ENCODE results near the gene PHLDB2. TPM values are rescaled to one million over a fixed set of nuclear protein-coding genes. Genes with fewer than 3 reads are reported as not detected.

PHLDB2 gene
- total RNA-seq, 1 donor from 2014 or later: 13.6 TPM

DNA sequence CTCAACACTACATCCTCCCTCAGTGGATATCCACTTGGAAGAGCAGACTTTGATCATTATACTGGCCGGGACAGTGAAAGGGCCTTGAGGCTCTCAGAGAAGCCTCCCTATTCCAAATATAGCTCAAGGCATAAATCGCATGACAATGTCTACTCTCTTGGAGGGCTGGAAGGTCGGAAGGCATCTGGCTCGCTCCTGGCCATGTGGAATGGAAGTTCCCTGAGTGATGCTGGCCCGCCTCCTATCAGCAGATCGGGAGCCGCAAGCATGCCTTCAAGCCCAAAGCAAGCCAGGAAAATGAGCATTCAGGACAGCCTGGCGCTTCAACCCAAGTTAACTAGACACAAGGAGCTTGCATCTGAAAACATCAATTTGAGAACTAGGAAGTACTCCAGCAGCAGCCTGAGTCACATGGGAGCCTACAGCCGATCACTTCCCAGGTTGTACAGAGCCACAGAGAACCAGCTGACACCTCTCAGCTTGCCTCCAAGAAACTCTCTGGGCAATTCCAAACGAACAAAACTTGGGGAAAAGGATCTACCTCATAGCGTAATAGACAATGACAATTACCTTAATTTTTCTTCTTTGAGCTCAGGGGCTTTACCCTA is 25.4 kb downstream of the PHLDB2 start:
- DNase-seq: no peak

DNA sequence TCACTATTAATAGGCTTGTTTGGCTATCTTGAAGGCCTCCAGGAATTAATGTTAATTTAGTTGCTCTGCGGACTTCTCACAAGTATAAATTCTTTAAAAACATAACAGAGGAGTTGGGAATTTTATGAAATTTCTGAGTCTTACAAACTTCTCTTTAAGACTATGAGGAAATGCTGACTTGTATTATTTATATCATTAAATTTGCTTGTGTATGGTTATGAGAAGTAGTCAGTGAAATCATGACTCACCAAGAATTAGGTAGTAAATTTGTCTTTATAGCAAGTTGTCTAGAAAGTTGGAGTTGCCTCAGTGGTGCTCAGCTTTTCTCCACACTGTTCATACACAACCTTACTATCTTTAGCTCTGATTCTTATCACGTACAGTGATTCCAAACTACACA is 26.5 kb downstream of the PHLDB2 start:
- no peak for DNase-seq

GRCh38 chr3:111890051-111890580 is 31.1 kb downstream of the PHLDB2 start:
- DNase-seq: no peak

GRCh38 chr3:111892070-111892469 is 33.0 kb downstream of the PHLDB2 start:
- no peak for DNase-seq

- no peak for DNase-seq
These were observed 36.0 kb downstream of the PHLDB2 start for GRCh38 chr3:111895071-111895470.

DNA sequence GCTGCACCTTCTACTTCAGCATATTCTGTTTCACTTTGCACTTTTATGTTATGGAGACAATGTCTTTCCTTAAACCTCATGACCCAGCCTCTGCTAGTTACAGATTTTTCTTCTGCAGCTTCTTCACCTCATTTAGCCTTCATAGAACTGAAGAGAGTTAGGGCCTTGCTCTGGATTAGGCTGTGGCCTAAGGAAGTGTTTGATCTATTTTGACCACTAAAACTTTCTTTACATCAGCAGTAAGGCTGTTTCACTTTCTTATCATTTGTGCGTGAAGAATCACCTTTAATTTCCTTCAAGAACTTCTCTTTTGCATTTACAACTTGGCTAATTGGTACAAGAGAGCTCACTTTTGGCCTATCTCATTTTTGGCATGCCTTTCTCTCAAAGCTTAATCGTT is 40.9 kb downstream of the PHLDB2 start:
- no peak for DNase-seq

DNA sequence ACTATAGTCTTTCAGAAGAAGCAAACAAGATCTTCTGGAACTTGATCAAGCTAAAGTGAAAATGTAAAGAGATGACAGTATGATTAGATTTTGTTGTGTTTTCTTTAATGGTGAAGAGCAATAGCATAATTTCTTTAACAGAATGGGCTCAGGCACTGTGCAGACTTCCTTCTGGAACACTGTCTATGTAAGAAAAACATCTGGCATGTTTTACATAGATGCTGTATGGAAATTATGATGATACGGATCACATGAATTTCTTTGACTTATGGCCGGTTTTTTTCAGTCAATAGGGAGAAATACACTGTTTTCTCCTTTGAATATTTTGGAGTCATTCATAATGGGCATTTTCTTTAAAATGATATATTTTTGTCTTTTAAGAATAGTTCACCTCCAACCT is 42.6 kb downstream of the PHLDB2 start:
- no peak for DNase-seq

DNA sequence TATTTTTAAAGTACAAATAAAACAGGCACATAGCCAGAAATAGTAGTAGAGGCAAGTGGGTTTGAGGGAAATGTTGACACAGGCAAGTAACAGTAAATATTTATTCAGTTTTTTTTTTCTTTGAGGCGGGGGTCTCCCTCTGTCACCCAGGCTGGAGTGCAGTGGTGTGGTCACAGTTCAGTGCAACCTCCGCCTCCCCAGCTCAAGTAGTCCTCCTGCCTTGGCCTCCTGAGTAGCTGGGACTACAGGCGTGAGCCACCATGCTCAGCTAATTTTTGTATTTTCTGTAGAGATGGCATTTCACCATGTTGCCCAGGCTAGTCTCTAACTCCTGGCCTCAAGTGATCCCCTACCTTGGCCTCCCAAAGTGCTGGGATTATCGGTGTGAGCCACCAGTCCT is 43.5 kb downstream of the PHLDB2 start:
- no peak for DNase-seq

- DNase-seq: no peak
These were observed 44.0 kb downstream of the PHLDB2 start for GRCh38 chr3:111903067-111903511.

DNA sequence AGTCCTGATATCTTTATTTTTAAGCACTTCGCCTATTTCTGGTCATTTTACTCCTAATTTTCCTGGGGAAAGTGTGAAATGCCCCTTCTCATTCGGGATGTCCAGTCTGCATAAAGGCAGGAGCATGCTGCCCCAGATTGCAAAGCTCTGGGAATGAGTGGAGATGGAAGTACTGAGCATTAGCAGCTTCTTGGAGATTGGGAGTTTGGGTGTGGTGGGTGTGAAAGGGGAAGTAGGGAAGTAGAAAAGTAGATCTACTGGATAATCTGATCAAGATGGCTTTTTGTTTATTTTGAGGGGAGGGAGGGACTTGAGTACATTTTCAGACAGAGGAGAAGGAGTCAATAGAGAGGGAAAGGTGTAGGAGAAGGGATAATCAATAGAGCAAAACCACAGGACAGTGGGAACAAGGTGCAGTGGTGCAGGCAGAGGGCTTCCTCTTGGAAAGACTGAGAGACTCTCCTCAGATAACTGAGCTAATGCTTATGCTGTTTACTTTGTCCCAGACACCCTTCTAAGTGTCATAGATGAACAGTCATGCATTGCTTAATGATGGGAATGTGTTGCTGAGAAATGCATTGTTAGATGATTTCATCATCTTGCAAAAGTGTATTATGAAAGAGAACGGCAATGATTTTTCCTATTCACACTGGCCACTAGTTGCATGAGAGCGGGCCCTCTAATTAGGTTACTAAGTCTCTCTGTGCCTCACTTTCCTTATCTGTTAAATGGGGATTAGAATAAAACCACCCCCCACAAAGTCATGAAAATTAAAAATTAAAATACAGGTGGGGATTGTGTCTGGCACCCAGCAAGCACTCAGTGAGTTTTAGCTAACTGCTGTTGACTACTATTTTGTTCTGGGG is 45.5 kb downstream of the PHLDB2 start:
- DNase-seq: no peak

- no peak for DNase-seq
These were observed 47.6 kb downstream of the PHLDB2 start for GRCh38 chr3:111906656-111907055.

GRCh38 chr3:111907151-111907550 is 48.1 kb downstream of the PHLDB2 start:
- DNase-seq: no peak

DNA sequence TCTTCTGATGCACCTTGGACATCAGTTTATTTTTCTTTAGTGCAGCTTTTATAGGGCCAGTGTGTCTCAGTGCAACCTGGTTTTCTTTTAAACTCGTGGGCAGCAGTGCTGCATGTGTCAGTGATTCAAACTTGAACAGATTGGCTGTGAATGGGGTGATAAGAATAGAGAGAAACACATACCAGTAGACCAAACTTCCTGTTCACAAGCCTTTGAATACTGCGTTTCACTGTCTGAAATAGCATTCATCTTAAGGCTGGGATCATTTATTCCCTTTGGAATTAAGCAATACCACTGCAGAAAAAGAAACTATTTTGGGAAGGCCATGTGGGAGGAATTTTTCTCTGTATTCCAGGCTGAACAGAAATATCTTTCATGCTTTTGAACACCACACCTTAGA is 51.7 kb downstream of the PHLDB2 start:
- no peak for DNase-seq

- no peak for DNase-seq
These were observed 52.4 kb downstream of the PHLDB2 start for GRCh38 chr3:111911446-111911845.

GRCh38 chr3:111913163-111913763 is 54.2 kb downstream of the PHLDB2 start:
- no peak for DNase-seq

DNA sequence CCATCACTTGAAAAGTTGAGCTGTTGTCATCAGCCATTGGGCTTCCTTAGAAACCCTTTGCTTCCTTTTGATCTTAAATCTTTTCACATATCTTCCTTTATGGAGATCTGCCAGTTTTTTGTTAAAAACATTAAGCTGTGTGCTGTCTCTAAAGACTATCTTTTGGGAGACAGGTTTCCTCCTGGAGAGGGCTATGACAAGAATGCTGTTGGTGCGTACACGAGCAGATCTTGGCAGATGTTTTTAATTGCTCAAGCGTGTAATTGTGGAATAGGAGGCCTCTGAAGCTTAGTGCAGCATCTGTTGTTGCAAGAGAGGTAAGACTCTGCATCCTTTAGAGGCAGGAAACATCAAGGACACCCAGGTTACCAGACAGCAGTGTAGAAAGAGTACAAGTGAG is 56.8 kb downstream of the PHLDB2 start:
- DNase-seq: no peak

- no peak for DNase-seq
These were observed 58.2 kb downstream of the PHLDB2 start for GRCh38 chr3:111917300-111917699.

DNA sequence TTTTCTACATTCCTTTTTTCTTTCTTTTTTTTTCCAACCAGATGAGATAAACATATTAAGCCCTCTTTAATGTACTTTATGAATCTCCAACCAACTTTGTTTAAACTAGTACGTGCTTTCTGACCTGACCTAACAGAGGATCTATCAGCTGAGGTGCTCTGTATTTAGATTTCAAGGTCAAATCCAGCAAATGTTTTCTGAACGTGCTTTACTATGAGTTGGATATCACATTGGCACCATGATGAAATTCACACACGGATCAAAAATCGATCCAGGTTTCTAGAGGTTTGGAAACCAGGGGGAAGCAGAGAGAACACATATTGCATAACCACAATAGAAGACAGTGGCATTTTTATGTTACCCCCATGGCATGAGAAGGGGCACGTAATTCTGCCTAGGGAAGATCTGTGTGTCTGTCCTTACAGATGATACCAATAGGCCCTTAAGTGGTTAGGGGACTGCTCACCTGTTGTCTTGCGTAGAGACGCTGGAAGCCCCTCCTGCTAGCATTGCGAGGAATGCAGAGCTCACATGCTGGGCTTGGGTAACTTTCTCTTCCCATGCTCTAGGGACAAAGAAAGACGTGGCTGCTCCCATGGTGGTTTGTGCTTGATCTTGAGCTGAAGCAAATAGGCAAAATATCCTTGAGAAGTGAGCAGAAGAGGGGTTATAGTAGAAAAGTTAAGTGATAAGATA is 60.5 kb downstream of the PHLDB2 start:
- DNase-seq: no peak

DNA sequence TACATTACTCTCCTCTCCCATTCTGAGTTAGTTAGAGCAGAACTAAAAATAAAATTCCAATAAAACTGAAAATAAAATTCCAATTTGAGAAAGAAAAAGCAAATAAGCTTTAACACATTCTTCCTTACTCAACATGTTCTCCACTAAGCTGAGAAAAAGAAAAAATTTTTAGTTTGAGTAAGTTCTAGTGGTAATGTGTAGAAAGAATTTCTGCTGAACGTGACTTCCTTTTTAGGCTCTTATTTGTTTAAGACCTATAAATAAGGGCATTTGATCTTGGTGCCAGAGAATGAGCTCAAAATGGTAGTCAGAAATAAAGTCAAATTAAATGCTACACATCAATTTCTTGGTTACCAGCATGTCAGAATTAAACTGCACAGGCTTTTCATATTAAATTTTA is 62.1 kb downstream of the PHLDB2 start:
- no peak for DNase-seq

GRCh38 chr3:111923095-111923771 is 64.2 kb downstream of the PHLDB2 start:
- no peak for DNase-seq

GRCh38 chr3:111923806-111924205 is 64.7 kb downstream of the PHLDB2 start:
- DNase-seq: no peak

GRCh38 chr3:111924283-111924682 is 65.2 kb downstream of the PHLDB2 start:
- DNase-seq: no peak

Measured in occipital lobe (tissue), 2 donors.